ENCODE data around the gene ATF7IP2. TPM values are rescaled to one million over a fixed set of nuclear protein-coding genes. Genes with fewer than 3 reads are reported as not detected.
"Not testable (repeated sequence)": the region's sequence is repeated elsewhere in the genome, so short reads cannot be mapped to it uniquely, and the experiment has no call there.

Gene ATF7IP2
- total and polyA plus RNA-seq, 2 of the 13 experiments (the other 11 are each of a cell fraction or from before 2014, with no cell fraction given): 117 to 217 TPM

DNA sequence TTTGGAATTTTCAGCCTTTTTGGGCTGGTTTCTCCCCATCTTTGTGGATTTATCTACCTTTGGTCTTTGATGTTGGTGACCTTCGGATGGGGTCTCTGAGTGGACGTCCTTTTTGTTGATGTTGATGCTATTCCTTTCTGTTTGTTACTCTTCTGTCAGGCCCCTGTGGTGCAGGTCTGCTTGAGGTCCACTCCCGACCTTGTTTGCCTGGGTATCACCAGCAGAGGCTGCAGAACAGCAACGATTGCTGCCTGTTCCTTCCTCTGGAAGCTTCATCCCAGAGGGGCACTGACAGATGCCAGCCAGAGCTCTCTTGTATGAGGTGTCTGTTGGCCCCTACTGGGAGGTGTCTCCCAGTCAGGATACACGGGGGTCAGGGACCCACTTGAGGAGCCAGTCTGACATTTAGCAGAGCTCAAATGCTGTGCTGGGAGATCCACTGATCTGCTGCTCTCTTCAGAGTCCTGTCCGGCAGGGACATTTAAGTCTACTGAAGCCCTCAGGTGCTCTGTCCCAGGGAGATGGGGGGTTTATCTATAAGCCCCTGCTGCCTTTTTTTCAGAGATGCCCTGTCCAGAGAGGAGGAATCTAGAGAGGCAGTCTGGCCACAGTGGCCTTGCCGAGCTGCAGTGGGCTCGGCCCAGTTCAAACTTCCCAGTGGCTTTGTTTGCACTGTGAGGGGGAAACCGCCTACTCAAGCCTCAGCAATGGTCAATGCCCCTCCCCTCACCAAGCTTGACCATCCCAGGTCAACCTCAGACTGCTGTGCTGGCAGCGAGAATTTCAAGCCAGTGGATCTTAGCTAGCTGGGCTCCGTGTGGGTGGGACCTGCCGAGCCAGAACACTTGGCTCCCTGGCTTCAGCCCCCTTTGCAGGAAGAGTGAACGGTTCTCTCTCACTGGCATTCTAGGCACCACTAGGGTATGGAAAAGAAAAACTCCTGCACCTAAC, 66.6 kb downstream of the ATF7IP2 start:
- peak overlapping the region; percentile 80 for H3K27ac ChIP-seq (ENCODE audit: extremely low read length, insufficient read depth, low read length)
- H3K79me2 ChIP-seq (ENCODE audit: insufficient read depth, low read length); CTCF ChIA-PET (ENCODE audit: low intra/inter-chr PET ratio, low total read pairs); in situ Hi-C loops (cut with HindIII; ENCODE audit: extremely low pct_ligation_motif_present, low pct_unique_long_range_greater_than_20kb); H3K27me3 ChIP-seq (ENCODE audit: control insufficient read depth in 1 of 2, insufficient read depth in 2 of 2, low read length in 2 of 2); BruUV-seq (replicated peaks); H2AFZ ChIP-seq (ENCODE audit: low read length); H4K20me1 ChIP-seq (ENCODE audit: insufficient read depth, low read length): not testable (repeated sequence)
- peak; percentile 99 for ATAC-seq
- H3K4me3 ChIP-seq (replicated peaks in 1 of 3; ENCODE audit: insufficient read depth in 1 of 3, low read depth in 2 of 3, low read length in 3 of 3): peak overlapping the region in 2 of 3 experiments; percentile 25 to 47; a peak in 3 of 6 replicates
- H3K9me3 ChIP-seq (ENCODE audit: low read length): peaks cover 11% of the 10 kb centered on the region
- H3K4me1 ChIP-seq (ENCODE audit: insufficient read depth, low read length): peaks cover 26% of the 10 kb centered on the region
- POLR2A ChIA-PET: interaction anchor here (0.6 to 3.1 kb wide), 12 partner anchors 9 to 1361 kb away, joined by 3 to 20 read pairs (median 4); partner anchors contain the start of genes ATF7IP2, EMP2 and HAPSTR1
- peaks cover 15 to 48% of the 10 kb centered on the region in 2 experiments; a peak in 4 of 5 replicates for H3K36me3 ChIP-seq (replicated peaks in 1 of 2; ENCODE audit: control insufficient read depth in 1 of 2, insufficient read depth in 2 of 2, low read length in 2 of 2)
- H3K4me2 ChIP-seq (ENCODE audit: low read depth, low read length): peak overlapping the region; percentile 60
- peak; percentile 87 for FAIRE-seq
- intact Hi-C loops (cut with micrococcal nuclease; ENCODE audit: unreplicated experiment): loop anchor here (1.0 kb wide), 1 partner anchor 57 kb away; no protein-coding TSS in a partner anchor
- peak overlapping the region; percentile 41 for H3K9ac ChIP-seq (ENCODE audit: insufficient read depth, low read depth, low read length)
- 32% methylated on average over 13 of the region's 13 CpGs for WGBS (ENCODE audit: low lambda C conversion rate)
- peak; percentile 95 for DNase-seq (ENCODE audit: low spot score)
- TF ChIP-seq ZBTB38 (CRISPR knock-in tag; IDR thresholded peaks at IDR 0.05): peak; percentile 84
- peak; percentile 78 for TF ChIP-seq SAP130 (CRISPR knock-in tag; IDR thresholded peaks at IDR 0.05; ENCODE audit: low read depth)
- peak; percentile 23; the same call in 1 of the 2 replicates for TF ChIP-seq ZFP1 (CRISPR knock-in tag; IDR thresholded peaks at IDR 0.05)
- TF ChIP-seq, protein P1, sequence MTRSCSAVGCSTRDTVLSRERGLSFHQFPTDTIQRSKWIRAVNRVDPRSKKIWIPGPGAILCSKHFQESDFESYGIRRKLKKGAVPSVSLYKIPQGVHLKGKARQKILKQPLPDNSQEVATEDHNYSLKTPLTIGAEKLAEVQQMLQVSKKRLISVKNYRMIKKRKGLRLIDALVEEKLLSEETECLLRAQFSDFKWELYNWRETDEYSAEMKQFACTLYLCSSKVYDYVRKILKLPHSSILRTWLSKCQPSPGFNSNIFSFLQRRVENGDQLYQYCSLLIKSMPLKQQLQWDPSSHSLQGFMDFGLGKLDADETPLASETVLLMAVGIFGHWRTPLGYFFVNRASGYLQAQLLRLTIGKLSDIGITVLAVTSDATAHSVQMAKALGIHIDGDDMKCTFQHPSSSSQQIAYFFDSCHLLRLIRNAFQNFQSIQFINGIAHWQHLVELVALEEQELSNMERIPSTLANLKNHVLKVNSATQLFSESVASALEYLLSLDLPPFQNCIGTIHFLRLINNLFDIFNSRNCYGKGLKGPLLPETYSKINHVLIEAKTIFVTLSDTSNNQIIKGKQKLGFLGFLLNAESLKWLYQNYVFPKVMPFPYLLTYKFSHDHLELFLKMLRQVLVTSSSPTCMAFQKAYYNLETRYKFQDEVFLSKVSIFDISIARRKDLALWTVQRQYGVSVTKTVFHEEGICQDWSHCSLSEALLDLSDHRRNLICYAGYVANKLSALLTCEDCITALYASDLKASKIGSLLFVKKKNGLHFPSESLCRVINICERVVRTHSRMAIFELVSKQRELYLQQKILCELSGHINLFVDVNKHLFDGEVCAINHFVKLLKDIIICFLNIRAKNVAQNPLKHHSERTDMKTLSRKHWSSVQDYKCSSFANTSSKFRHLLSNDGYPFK (CRISPR knock-in tag; IDR thresholded peaks at IDR 0.05; ENCODE audit: borderline replicate concordance): peak; percentile 81; the same call in 1 of the 2 replicates
- TF ChIP-seq HOXA3 (CRISPR knock-in tag; IDR thresholded peaks at IDR 0.05): 0 out of 2 replicates have a peak, but pooled peaks have one; percentile 62
- peak; percentile 53; the same call in 1 of the 2 replicates for TF ChIP-seq NKX3-1 (CRISPR knock-in tag; IDR thresholded peaks at IDR 0.05)
- peak; percentile 43; the same call in 1 of the 2 replicates for TF ChIP-seq FOXC1 (CRISPR knock-in tag; IDR thresholded peaks at IDR 0.05; ENCODE audit: borderline replicate concordance)
- peak; percentile 58; the same call in 1 of the 2 replicates for TF ChIP-seq ZNF761 (CRISPR knock-in tag; conservative IDR thresholded peaks at IDR 0.05)
- peak; percentile 73; the same call in 1 of the 2 replicates for TF ChIP-seq KLF12 (CRISPR knock-in tag; IDR thresholded peaks at IDR 0.05; ENCODE audit: borderline replicate concordance)
- peak; percentile 33; the same call in 1 of the 2 replicates for TF ChIP-seq ZNF629 (CRISPR knock-in tag; conservative IDR thresholded peaks at IDR 0.05)
- TF ChIP-seq ZNF136 (CRISPR knock-in tag; IDR thresholded peaks at IDR 0.05; ENCODE audit: low read depth): peak; percentile 52; the same call in 1 of the 2 replicates
- TF ChIP-seq, protein P2, sequence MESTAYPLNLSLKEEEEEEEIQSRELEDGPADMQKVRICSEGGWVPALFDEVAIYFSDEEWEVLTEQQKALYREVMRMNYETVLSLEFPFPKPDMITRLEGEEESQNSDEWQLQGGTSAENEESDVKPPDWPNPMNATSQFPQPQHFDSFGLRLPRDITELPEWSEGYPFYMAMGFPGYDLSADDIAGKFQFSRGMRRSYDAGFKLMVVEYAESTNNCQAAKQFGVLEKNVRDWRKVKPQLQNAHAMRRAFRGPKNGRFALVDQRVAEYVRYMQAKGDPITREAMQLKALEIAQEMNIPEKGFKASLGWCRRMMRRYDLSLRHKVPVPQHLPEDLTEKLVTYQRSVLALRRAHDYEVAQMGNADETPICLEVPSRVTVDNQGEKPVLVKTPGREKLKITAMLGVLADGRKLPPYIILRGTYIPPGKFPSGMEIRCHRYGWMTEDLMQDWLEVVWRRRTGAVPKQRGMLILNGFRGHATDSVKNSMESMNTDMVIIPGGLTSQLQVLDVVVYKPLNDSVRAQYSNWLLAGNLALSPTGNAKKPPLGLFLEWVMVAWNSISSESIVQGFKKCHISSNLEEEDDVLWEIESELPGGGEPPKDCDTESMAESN (CRISPR knock-in tag; conservative IDR thresholded peaks at IDR 0.05): 0 out of 2 replicates have a peak, but pooled peaks have one; percentile 74
- TF ChIP-seq XRCC5 (optimal IDR thresholded peaks at IDR 0.05; ENCODE audit: low read length): peak; percentile 61
- peak; percentile 51; the same call in 1 of the 2 replicates for TF ChIP-seq KAT7 (CRISPR knock-in tag; IDR thresholded peaks at IDR 0.05; ENCODE audit: borderline replicate concordance)
- 0 out of 2 replicates have a peak, but pooled peaks have one; percentile 25 for TF ChIP-seq ZKSCAN1 (IDR thresholded peaks at IDR 0.05; ENCODE audit: low read length)
- TF ChIP-seq, protein P3, sequence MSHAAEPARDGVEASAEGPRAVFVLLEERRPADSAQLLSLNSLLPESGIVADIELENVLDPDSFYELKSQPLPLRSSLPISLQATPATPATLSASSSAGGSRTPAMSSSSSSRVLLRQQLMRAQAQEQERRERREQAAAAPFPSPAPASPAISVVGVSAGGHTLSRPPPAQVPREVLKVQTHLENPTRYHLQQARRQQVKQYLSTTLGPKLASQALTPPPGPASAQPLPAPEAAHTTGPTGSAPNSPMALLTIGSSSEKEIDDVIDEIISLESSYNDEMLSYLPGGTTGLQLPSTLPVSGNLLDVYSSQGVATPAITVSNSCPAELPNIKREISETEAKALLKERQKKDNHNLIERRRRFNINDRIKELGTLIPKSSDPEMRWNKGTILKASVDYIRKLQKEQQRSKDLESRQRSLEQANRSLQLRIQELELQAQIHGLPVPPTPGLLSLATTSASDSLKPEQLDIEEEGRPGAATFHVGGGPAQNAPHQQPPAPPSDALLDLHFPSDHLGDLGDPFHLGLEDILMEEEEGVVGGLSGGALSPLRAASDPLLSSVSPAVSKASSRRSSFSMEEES (CRISPR knock-in tag; IDR thresholded peaks at IDR 0.05): peak; percentile 34; the same call in 1 of the 2 replicates
- TF ChIP-seq MEIS1 (CRISPR knock-in tag; IDR thresholded peaks at IDR 0.05; ENCODE audit: borderline replicate concordance): 0 out of 2 replicates have a peak, but pooled peaks have one; percentile 28
